CD1c-positive myeloid dendritic cell (primary cell): Measurements from ENCODE around the gene SERGEF.

Experiments
- DNase-seq: peaks from one replicate; pipeline ENCODE4 v3.0.0-alpha.2; 2016; ENCODE audit errors: extremely low spot score

SERGEF gene

DNA sequence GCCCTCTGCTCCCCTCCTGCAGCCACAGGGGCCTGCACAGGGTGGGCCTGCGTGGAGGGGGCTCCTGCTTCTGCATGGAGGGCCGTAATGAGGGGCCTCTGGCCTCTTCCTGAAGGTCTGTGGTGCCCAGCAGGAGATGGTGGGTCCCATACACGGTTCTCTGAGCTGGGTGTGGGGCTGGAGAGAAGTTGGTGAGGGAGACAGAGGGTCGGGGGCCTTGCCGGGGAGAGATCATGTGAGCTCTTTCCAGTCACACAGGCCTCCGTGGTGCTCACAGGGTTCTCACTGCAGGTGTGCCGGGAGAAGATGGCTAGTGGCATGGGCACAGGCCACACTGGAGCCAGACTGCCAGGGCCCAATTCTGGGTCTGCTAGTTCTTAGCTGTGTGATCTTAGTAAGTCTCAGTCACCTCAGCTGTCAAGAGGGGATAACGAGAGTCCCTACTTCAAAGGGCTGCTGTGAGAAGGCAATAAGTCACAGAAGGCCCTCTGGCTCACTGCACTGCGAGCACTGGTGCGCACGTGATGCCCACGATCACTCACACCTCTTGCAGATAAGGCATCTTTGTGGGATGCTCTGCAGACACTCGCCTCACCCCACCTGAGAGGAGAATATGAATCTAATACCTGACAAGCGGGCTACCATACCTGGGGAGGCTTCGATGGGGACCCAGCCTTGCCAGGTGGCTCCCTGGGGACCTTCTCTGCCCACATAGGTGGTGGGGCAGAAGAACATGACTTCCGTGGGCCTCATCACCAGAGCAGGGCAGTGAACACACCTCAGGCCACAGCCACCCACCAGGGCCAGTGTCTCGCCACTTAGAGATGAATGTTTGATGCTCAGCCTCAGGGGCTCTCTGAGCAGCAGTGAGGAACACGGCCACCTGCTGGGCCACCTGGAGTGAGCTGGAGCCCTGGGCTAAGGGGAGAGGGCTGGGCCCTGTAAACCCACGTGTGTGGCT lies 263.8 kb downstream of the SERGEF start:
- DNase-seq = no peak

DNA sequence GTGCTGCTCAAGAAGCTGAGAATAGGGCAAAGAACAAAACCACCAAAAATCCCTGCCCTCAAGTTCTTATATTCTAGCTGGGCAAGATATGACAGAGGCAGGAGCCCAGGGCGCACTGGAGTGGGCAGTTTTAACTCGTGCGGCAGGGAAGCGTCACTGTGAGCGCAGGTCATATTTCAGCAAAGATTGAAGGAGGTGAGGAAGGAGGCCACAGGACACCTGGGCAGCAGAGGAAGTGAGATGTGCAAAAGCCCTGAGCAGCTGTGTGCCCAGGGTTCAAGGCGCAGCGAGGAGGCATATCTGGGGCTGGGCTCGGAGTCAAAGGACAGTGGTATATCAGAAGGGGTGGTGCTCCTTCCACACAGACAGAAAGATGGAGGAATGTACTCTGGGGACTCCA lies 264.8 kb downstream of the SERGEF start:
- DNase-seq = no peak

DNA sequence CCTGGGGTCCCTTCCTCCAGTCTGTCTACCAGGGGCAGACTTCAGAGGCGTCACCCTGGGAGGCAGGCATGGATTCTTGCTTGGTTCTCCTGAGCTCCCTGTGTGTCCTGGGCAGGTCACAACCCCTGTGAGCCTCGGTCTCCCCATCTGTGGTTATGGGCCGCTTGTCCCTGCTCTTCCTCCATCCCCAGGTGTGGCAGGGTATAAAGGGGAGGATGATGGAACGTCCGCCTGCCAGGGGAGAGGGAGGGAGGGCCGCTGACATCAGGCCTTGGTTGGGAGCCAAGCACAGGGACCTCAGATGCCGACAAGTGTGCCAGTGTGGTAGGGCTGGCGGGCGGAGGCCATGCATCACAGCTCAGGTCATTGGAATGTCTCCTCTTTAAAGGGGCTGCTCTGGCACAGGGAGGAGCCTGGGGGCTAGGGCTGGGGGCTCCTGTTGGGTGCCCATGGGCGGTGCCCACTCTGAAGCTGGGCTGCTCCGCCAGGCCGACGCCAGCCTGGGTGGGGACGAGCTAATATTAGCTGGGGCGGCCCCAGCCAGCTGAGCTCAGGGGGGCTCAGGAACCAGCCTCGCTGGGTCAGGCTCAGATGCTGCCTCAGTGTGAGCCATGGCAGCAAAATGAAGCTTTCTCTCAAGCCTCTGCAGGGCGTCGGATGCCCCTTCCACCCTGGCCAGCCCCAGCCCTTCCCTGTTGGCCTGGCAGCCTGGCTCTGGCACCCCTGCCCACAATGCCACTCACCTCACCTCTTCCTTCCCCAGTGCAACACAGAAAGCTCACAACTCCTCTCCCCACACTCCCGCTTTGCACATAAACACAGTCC lies 265.5 kb downstream of the SERGEF start:
- DNase-seq = no peak

DNA sequence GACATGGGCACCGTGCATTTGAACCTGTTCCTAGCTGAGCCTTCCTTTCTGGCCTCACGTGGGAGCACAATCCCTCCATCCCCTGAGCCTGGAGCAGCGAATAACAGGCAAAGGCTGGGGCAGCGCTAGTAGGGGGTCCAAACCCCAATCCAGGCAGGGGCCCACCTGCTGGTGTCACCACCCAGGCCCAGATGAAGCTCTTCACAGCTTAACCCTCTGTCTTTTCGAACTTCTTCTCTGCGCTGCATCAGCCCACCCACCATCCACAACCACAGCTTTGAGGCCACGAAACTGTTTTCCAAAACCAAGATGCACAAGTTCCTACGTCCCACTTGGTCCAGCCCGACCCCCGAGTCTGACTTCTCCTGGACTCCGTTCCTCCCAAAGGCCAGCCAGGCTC lies 266.8 kb downstream of the SERGEF start:
- DNase-seq = no peak

DNA sequence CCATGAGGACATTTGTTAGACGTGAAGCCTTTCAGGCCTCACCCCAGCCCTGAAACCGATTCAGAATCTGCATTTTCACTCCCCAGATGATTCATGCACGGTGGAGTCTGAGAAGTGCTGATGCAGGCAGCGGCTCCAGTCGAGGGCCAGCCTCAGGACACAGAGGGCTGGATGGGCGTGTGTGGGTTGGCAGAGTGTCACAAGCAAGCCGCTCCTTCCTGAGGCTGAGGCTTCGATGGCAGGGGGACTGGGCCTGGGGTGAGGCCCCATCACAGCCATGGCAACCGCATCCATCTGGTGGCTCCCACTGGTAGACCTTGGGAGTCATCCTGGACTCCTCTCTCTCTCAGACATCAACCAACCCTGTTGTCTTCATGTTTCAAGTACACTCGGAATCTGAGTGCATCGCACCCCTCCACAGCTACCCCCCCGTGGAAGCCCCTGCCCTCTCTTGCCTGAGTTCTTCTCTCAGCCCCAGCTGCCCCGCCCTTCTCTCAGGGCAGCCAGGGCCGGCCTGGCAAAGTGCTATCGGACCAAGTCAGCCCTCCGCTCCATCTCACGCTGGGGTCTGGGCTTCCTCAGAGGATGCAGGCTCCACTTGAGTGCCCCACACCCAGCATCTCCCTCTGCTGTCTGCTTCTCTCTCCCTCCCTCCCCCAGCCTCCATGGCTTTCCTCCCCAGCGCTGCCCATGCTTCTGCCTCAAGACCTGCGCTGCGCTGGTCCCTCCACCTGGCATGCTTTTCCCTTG lies 267.6 kb downstream of the SERGEF start:
- no peak for DNase-seq

DNA sequence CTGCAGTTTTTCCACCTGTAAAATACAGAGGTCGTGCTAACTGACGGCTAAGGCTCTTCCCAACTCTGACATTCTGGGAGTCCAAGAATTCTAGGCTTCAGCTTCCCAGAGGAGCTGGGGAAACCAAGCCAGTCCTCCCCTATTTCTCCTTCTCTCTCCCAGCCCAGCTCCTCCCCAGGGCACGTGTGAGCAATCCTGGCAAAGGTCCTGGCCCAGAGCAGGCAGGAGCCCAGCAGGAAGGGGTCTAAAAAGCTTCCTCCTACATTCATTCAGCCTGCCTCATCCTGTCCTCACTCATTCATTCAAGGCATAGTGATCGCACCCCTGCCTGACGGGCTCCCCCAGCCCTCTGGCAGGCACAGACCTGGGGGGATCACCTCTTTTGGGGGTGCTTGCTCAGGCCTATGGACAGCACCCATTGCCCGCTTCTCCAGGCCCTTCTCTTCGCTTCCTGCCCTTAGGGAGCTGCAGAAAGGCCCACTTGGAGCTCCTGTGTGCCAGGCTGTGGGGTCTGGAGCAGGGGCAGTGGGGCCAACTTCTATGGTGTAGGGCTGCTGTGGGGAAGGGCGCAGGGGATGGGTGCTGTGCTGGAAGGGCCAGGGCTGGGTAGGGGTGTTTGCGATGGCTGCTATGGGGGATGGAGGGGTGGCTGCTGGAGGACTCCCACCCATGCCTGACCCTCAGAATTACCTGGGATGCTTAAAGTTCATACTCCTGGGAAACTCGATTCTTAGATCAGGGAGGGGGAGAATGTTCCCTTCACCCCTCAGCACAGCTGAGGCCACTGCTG lies 268.5 kb downstream of the SERGEF start:
- DNase-seq = no peak

DNA sequence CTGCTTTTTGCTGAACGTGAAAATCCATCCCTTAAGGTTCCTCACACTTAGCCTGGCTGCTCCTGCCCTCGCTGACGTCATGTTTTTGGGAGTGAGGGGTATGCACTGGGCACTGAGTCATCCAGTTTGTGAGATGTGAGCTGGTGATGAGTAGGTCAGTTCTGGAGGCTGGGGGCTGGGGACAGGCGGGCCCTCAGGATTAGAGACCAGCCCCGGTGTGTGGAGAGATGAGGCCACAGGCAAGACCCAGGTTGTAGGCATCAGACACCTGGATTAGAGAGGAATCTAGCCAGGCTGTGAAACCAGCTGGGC lies 269.1 kb downstream of the SERGEF start:
- no peak for DNase-seq

DNA sequence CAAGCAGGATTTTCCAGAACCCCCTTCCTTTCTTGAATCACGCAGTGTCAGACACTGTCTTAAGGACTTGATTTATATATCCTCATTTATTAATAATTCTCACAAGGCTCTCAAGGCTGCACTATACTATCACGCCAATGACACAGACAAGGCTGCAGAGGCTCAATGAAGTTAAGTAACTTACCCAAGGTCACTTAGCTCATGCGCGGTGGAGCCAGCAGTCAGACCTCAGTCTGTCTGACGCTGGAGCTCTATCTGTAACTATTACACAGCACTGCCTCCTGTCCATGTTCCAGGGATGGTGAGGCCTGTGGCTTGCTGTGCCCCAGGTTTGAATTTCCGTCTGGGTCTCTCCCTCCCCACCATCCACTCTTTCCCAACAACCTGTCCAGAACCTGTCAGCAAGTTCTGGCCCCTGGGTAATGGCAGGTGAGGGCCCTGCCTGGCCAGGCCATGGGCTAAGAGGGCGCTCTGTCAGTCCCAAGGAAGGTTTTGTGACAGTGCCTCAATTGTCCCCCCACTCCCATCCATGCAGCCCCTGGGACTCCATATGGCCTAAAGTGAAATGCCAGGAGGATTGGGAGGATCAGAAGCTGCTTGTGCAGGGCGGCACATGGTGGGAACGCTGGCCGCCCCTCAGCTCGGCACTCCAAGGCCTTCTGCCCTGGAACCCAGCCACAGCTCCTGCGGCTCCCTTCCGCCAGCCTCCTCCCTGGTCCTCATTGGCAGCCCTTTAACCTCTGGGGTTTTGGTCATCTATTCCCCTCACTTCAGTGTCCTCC lies 269.6 kb downstream of the SERGEF start:
- no peak for DNase-seq

DNA sequence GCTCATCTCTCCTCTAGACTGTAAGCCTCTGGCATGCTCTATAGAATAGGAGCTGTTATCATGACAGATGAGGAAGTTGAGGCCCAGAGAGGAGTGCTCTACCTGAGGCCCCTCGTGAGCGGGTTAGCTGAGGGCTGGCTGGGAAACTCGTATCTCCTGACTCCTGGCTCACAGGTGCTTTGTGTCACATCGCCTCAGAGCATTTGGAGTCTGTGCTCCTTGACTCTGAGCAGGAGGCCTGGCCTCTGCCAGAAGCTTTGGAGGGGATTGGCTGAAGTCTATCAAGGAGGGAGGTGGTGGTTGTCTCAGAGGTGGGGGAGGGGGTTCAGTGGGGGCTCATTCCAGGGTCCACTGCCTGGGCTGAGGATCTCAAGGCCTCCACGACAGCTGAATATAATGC lies 270.8 kb downstream of the SERGEF start:
- DNase-seq = no peak

DNA sequence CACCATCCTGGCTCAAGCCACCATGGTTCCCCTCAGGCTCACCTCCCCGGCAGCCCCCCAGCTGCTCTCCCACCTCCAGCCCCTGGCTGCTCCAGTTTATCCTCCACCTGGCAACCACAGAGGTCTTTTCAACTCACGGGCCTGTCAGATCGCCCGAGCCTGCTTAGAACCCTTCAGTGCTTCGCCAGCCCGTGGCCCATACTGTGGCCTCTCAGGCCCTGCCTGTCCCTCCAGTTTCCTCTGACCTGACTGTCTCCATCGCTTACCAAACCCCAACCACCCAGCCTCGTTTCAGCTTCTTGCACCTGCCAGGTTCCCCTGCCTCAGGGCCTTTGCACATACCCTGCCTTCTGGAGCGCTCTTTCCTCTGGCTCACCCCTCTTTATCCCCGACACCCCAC lies 271.4 kb downstream of the SERGEF start:
- DNase-seq = no peak

DNA sequence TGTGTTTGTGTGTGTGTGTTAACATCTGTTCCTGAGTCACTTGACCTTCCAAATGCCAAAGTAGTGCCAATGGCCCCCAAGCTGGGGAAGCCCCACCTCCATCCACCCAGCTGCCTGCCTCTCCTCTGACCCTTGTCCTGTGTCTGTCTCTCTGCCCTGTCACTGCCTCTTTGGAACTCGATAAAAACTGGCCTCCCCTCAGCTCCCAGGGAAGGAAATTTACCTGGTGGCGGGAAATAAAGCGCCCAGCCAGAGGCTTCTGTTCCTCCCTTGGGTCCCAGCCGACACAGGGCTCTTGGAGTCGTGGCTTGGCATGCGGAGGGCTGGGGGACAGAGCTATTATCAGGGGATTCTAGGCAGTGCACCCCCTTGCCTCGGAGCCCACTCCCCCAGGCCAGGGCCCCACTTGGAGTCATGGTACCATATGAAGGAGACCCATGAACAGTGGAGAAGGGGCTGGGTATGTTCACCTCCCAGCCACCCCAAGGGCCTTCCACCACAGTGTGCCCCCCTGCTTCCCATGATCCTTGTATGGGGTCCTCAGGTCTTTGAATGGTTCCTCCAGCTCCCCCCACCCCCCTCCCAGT lies 272.1 kb downstream of the SERGEF start:
- DNase-seq = no peak

DNA sequence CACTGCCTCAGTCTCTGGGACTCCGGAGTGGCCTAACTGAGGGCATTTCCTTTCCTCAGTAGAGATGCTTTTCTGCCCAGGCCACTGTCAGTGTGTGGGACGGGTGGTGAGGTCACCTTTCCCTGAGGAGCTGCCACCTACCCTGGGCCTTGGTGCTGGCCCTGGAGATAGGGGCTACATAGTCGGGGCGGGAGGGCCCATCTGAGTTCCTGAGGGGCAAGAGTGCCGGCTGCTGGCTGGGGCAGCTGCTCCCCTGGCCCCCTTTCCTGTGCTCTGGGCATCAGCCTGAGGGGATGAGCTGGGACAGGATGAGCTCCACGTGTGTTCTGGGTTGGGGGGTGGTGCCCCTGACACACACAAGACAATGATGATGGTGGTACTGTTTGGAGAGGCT lies 272.9 kb downstream of the SERGEF start:
- no peak for DNase-seq

DNA sequence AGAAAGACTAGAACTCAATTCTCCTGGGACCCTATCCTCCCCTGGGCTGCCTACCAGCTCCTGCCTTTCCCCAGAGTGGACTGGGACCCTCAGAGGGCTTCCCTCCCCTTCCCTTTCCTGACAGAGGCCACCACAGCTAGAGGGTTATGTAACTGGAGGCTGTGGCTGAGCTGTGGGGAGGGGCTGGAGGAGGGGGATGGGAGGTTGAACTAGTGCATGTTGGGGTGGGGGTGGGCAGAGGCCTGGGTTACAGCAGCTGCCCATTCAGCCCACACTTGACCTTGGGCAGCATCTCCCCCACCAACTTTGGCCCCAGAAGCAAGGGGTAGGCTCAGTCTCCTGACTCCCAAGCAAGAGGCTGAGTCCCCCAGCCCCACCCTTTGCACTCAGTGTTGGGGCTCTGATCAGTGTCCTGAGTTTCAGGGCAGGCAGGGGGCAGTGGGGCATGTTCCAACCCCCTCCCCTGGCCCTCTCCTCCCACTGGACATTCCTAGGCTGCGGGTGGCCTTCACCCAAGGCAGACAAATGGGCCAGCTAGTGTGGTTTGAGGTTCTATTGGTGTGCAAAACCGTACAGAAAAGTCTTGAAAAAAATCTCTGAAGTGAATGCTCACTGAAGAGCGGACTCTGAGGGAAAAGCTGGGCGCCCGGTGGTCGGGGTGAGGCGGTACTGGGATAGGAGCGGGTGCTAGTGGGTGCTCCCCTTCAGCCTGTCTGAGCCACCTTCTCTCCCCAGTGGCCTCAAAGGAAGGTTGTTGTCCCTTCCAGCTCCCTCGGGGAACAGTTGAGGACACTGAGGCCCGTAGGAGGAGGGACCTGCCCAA lies 274.5 kb downstream of the SERGEF start:
- DNase-seq = no peak
